HG02970 (cell line): Measurements from ENCODE around the gene DIRAS1.

Experiments used
- ATAC-seq: cut with Tn5 transposase; IDR thresholded peaks from one replicate; pipeline ENCODE4 v1.9.1; 2021; ENCODE audit warnings: mild to moderate bottlenecking, moderate library complexity, moderate number of reproducible peaks; ENCODE audit not compliant: unreplicated experiment, low FRiP score

The DIRAS1 gene, protein sequence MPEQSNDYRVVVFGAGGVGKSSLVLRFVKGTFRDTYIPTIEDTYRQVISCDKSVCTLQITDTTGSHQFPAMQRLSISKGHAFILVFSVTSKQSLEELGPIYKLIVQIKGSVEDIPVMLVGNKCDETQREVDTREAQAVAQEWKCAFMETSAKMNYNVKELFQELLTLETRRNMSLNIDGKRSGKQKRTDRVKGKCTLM

DNA sequence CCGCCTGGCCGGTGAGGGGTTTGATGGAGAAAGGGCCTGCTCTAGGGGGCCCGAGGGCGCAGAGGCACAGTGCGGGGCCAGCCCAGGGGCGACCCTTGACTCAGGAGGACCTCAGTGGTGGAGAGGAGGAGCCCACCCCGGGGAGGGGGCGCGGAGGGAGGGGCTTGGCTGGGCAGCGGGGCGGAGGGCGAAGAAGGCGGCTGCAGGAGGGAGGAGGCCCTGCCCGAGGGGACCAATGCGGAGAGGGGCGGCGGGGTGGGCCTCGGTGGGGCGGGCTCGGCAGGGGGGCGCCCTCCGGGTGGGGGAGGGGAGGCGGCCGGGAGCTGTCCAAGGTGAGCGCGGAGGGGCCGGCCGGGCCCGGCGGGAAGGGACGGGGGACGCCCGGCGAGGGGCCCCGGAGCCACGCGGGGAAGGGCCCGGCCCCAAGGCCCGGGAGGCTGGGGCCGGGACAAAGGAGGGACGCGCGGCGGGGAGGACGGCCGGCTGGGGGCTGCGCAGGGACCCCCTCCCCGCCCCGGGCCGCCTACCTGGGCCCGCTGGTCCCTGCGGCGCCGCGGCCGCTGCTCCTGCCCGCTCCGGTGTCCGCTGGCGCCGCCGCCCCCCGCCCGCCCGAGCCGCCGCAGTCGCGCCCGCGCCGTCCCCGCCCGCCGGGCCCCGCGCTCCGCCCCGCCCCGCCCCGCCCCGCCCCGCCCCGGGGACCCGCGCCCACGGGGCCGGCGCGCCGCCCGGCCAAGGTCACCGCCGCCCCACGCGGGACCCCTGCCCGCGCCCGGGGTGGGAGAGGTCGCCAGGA lies at the start of gene DIRAS1:
Gene DIRAS1, minus strand, starts transcription at position 596 of the 793 bp plus-strand sequence. CDS start 3,566 bp downstream, outside the sequence.
- ATAC-seq, result no peak

DNA sequence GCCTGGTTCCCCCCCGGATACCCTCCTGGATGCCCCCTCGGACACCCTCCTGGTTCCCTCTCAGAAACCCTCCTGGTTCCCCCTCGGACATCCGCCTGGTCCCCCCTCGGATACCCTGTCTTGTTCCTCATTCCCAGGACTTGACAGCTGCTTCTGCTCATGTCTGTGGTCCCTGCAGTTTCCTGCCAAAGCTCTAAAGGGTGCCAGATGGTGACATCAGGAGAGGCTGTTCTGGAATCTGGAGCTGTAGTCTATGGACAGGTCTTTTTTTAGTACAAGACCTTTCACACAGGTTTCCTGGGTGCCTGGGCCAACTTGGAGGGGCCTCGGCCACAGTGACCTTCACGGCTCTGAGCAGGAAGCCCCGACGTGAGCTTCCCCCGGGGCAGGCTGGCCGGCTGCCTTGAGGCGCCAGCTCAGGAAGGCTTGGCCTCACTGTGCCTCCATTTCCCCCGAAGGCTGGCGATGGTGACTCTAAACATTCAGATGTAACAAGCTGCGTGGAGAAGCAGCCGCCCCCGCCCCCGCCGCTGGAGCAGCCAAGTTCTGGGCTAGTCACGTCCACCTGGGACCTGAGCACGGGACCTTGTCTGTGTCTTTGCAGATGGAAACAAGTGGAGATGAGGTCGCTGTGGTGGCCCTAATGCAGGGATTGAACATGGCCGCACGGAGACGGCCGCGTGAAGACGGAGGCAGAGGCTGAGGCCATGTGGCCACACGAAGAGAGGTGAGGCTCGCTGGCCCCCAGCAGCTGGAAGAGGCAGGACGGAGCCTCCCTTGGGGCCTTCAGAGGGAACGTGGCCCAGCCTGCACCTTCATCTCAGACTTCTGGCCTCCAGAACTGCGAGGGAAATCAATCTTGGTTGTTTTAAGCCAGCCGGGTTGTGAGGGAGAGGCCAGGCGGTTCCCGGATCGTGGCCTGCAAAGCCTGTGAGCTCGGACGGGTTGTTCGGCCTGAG lies 49.2 kb upstream of the DIRAS1 start:
- no peak for ATAC-seq

DNA sequence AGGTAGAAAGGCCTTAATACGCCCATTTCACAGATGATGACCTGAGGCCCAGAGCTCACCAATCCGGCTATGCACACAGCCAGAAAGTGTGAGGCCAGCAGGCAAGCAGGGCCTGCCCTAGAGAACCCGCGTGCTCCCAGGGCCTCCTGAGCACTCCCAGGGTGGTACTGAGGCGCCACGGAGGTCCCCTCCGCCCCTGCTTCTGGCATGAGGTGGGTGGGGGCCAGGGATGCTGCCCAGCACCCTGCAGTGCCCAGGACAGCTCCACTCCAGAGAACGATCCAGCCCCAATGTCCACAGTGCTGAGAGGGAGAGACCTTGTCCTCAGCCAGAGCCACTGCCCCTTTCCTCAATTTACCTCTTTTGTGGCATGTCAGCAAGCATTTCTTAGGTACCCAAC lies 48.0 kb upstream of the DIRAS1 start:
- no peak for ATAC-seq

DNA sequence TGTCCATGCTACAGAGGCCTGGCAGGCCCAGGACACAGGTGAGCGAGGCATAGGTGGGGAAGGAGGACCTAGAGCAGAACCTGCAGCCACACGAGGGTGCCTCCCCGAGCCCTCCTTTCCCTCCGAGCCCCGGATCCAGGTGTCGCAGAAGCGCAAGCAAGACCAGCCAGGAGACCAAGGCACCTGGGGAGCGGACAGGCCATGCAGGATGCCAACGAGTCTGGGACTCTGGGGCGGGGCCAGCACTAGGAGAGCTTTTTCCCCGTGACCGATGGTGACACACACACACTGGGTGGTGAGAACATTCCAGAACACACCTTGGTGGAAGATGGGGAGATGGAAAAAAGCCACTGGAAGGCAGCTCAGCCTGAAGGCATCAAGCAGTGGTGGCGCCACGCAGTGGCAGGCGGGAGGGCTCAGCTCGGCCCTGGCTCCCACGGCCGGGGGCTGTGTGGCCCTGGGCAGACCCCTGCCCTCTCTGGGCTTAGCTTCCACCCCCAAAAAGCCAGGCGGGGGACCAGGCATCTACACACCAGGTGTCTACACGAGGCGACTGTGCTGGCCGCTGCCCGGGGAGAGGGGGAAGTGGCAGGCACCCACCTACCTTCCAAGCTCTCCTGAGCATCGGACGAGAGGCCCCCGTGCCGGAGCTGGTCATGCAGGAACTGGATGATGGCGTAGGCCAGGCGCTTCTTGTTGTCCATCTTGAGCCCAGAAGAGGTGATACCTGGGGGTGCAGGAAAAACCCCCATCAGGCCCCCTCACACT lies 47.4 kb upstream of the DIRAS1 start:
- no peak for ATAC-seq

DNA sequence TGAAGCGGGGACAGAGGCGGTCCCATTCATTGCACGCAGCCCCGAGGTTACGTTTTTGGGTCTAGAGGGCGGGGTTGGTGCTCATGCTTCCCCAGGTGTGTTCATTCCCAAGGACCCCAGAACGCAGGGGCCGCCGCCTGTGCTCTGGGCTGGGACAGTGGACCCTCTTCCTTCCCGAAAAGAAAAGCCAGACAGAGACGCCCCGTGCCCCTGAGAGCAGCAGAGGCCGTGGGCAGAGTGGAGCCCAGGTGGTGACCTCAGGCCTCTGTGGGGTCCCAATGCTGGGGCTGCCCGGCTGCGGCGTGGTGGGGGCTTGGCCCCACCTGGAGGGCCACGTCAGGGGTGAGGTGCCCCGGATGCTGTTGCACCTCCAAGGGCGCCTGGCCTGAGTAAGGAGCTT lies 46.5 kb upstream of the DIRAS1 start:
- no peak for ATAC-seq

DNA sequence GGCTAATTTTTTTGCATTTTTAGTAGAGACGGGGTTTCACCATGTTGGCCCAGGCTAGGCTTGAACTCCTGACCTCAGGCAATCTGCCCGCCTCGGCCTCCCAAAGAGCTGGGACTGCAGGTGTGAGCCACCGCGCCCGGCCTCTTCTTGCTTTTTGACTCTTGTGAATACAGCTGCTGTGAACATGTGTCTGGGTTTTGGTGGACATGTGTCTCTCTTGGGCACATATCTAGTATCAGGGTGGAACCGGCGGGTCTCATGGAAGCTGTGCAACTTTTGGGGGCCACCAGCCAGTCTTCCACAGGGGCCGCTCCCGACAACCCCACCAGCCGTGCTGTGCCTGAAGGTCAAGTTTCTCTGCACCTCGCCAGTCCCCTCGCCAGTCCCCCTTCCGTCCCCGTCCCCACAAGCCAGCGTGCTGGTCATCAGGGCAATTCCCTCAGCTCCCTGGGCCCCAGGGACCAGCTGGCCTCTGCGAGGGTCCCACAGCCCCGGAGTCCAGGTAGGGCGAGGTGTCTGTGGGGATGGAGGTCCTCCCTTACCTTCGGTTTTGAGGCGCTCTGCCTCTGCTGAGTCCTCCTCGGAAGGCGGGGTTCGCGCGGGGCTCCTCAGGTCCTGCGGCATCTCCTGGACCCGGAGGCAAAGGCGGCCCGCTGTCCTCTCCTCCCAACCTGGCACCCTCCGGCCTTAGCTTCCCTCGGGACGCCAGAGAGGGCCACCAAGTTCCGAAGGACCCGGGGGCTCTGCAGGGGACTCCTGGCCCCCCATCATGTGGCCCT lies 45.6 kb upstream of the DIRAS1 start:
- ATAC-seq, result no peak

DNA sequence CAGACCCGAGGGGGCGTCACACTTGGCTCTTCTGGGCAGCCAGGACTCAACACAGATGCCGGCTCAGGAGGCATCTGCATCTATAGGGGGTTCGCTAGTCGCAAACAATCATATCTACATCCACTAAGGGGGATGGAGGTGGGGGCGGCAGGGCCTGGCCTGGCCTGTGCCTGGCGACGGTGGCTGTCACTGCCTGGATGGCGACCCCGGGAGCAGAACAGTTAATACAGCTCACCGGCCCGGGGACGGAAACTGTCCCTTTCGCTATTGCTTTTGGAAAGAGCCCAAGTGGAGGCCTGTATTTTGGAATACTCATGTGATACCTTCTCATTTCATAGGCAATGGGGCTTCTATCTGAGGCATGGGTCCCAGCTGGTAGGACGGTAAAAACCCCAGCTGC lies 44.2 kb upstream of the DIRAS1 start:
- ATAC-seq, result no peak

DNA sequence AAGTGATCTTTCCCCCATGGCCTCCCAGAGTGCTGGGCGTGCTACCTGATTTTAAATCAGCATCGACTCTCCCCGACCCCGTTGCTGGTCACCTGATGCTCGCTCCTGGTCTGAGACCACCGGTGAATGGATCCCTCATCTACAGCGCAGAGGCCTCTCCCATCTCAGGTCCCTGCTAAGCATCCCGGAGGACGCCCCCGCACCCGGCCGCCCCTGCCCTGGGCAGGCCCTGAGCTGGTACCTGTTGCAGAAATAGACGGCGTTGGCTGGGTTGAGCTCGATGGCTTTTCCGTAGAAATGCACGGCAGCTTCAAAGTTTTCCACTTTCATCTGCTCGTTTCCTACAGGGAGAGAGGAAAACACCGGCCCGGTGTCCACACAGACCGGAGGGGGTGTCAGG lies 43.8 kb upstream of the DIRAS1 start:
- ATAC-seq, result no peak

DNA sequence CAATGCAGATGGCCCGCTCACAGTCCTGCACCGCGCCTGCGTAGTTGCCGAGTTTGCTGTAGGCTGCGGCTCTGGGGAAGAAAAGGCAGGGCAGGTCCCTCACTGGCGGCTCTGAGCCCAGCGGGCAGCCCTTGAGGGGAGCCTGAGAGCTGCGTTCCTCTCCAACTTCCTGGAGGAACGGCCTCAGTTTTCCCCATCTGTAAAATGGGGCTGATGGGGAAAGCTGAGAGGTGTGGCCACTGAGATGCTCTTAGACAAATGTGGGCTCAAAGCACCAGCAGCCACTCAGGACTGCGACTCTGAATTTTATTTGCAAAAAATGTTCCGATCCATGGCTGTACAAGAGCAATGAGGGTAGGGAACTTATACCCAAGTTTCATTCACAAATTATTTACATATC lies 42.5 kb upstream of the DIRAS1 start:
- no peak for ATAC-seq

DNA sequence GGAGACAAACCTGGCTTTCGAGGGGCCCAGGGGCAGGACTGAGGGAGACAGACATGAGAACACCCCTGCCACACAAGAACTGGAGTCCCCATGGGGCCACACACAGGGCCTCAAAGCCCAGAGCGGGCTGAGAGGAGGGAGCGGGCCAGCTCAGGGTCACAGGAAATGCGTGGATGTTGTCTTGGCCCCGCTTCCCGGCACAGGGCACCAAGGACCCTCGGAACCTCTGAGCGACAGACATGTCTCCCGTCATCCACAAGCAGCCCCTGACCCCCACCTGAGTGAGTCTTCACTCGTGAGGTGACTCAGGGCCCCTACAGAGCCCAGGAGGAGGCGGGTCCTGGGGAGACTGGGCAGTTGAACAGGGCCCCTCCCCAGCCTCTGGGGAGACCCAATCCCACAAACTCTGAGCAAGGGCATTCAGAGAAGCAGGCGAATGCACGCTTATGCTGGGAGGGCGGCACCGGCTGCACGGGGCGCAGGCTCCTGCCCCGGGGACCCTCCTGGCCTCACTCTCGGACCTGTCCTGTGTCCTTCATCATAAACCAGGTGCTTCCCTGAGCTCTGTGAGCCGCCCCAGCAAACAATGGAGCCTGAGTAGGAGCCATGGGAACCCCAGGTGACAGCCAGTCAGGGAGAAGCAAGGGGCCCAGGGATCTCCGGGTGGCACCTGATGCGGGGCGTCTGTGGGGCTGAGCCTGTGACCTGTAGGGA lies 41.8 kb upstream of the DIRAS1 start:
- ATAC-seq, result no peak

DNA sequence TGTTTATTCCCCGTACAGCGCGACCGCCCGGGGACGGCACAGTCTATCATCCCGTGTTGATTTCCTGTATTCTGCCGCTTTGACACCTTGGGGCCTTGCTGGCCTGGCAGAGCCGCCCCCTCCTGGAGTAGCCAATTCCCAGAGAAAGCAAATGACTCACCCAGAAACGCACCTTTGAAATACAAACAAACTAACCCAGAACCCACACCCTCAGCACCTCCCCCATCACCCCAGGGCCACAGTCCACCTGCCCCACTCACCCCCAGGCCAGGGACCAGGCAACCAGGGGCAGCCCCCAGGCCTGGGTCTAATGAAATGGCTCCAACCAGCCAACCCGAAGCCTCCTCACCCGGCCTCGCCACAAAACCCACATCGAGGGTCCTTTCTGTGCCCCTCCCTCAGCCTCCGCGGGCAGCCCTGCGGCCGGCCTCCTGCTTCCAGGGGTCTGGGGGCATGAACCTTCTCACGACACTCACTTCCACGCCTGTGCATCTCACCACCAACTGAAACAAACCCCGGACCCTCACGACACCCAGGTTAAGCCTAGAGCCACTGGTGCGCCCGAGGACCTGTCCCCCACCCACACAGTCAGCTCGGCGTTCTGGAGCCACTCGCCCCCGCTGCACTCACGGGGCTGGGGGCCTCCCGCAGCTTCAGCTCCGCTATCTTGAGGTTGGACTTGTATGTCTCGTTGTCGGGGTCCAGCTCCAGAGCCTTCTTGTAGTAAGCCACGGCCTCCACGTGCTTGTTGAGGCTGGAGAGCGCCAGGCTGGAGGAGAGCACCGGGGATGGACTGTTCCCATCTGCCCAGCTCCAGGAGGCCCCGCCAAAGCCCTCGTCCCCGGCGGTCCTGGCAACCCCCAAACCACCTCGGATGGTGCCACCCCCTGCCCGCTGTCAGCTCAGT lies 41.0 kb upstream of the DIRAS1 start:
- no peak for ATAC-seq

DNA sequence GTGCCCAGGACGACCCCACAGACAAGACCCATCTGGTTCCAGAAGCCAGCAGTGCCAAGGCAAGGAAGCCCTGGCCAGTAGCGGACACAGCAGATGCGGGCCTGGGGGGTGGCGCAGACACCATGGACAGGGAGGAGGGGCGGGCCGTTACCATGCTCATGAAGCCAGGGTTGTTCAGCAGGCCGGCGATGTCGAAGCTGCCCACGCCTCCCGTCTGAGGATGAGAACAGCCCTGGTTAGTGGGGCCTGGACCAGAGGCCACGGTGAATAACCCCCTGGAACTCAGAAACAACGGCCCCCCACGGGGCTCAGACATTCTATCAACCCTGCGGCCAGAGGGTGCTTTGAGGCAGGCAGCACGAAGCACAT lies 40.1 kb upstream of the DIRAS1 start:
- ATAC-seq, result no peak

DNA sequence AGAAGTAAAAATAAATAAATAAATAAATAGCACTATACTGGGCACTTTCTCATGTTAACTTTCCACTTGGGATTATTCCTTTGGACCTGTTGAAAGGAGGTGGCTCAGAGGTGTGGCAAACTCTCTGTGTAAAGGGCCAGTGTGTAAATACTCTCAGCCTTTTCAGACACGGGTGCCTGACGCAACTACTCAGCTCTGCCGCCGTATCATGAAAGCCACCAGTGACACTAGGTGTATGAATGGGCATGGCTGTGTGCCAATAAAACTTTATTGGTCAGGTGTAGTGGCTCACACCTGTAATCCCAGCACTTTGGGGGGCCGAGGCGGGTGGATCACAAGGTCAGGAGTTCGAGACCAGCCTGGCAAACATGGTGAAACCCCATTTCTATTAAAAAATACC lies 38.8 kb upstream of the DIRAS1 start:
- ATAC-seq, result no peak

DNA sequence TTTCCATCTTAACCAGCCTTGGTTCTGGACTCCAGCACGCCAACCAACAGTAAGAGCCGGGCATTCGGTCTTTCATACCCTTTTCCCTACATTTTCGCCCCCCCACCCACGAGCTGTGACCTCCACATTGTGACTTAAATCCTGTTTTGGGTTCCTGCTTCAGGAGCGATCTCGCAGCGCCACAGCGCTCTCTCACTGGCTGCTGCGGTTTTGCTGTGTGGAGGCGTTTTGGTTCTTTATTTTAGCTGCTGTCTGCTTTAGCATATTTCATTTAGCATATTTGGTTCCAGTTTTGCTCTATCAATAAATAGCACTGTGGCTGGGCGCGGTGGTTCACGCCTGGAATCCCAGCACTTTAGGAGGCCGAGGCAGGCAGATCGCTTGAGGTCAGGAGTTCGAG lies 38.2 kb upstream of the DIRAS1 start:
- ATAC-seq, result no peak

DNA sequence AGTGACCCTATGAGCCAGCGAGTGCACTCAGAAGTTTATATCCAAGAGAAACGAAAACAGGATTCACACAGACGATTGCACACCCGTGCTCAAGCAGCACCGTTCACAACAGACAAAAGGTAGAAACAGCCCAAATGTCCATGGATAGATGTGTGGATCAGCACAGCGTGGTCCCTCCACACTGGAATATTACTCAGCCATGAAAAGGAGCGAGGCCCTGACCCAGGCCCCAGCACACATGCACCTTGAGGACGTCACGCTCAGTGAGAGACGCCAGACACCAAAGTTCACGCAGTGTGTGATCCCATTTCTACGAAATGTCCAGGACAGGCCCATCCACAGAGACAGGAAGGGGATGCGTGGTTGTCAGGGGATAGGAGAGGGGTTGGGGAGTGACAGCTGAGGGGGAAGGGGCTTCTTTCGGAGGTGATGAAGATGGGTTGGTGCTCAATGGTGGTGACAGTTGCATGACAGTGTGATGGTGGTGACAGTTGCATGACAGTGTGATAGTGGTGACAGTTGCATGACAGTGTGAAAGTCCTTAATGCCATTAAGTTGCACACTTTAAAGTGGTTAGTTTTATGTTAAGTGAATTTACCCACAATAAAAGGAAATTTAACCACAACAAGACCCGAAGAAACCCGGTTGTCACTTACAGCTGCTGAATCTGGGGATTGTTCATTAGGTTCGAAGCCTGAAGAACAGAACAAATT lies 37.6 kb upstream of the DIRAS1 start:
- ATAC-seq, result no peak

DNA sequence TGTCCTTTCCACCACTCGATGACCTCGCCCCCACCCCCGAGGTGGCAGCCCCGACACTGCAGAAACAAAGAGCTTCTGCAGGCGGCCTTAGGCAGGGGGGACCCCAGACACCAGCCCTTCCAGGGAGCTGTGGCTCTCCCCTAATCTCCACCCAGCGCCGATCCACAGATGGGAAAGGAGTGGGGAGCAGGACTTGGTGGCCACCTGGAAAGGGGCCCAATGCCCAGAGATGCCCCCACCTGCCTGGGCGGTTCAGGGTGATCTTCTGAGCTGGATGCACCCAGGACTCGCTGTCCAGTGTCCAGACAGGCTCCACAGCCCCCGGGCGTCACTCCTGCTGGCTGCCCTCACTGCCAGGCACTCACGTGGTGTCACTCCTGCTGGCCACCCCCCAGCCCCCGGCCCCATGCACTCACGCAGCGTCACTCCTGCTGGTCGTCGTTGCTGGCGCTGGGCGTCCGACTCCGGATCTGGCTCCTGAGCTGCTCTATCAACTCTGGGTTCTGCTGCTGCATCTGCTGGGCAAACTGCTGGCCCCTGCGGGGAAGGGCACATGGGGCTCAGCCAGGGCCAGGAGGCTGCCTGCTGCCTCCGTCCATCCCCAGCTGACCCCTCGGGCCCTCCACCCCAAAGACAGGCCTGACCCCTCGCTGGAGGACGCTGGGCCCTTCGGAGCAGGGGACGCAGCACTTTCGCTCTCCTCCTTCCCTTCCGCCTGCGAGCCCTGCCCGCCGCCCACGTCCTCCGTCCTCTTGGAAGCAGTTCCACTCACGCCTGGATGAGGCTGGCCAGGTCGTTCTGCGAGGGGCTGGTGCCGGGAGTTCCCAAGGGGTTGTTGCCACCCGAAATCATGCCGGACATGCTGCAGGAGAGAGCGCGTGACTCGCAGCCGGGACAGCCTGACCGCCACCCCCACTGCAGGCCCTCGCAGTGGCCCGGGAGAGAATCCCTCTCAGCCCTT lies 36.0 kb upstream of the DIRAS1 start:
- no peak for ATAC-seq
